Activated CD8-positive, alpha-beta memory T cell treated with anti-CD3 and anti-CD28 coated beads for 48 hours (primary cell): ENCODE data around the gene RICTOR.
"Not testable (repeated sequence)": the region's sequence is repeated elsewhere in the genome, so short reads cannot be mapped to it uniquely, and the experiment has no call there.

ENCODE experiments used
- DNase-seq, 3 experiments: peaks; one replicate each; pipeline ENCODE4 v3.0.0-alpha.2; 2020; ENCODE audit warnings: low read depth in 2 of 3, low spot score in 2 of 3

Gene RICTOR

GRCh38 chr5:39058178-39058921 lies 15.8 kb downstream of the RICTOR start:
- DNase-seq = no peak

- no peak for DNase-seq
Measured at GRCh38 chr5:39057734-39058133, 16.5 kb downstream of the RICTOR start.

- DNase-seq = no peak
Measured at GRCh38 chr5:39055768-39056398, 18.3 kb downstream of the RICTOR start.

GRCh38 chr5:39055027-39055767 lies 19.0 kb downstream of the RICTOR start:
- DNase-seq = no peak

GRCh38 chr5:39053189-39053588 lies 21.0 kb downstream of the RICTOR start:
- no peak for DNase-seq

GRCh38 chr5:39052141-39052540 lies 22.1 kb downstream of the RICTOR start:
- no peak for DNase-seq

- no peak for DNase-seq
Measured at GRCh38 chr5:39049315-39049714, 24.9 kb downstream of the RICTOR start.

GRCh38 chr5:39040875-39041274 lies 33.3 kb downstream of the RICTOR start:
- DNase-seq = no peak

- not testable (repeated sequence) for DNase-seq
Measured at GRCh38 chr5:39034493-39034892, 39.7 kb downstream of the RICTOR start.

- no peak for DNase-seq
Measured at GRCh38 chr5:39031041-39031440, 43.2 kb downstream of the RICTOR start.

- DNase-seq = no peak
Measured at GRCh38 chr5:39025456-39025855, 48.7 kb downstream of the RICTOR start.

- no peak for DNase-seq
Measured at GRCh38 chr5:39024884-39025283, 49.3 kb downstream of the RICTOR start.

GRCh38 chr5:39024005-39024404 lies 50.2 kb downstream of the RICTOR start:
- DNase-seq = no peak

- DNase-seq = no peak
Measured at GRCh38 chr5:39023121-39023520, 51.1 kb downstream of the RICTOR start.

GRCh38 chr5:39022151-39022550 lies 52.0 kb downstream of the RICTOR start:
- DNase-seq = no peak

GRCh38 chr5:39021413-39021812 lies 52.8 kb downstream of the RICTOR start:
- no peak for DNase-seq

- no peak for DNase-seq
Measured at GRCh38 chr5:39020458-39020857, 53.7 kb downstream of the RICTOR start.

- DNase-seq = no peak
Measured at GRCh38 chr5:39019254-39019653, 54.9 kb downstream of the RICTOR start.

GRCh38 chr5:39017504-39017903 lies 56.7 kb downstream of the RICTOR start:
- DNase-seq = no peak

GRCh38 chr5:39016587-39017275 lies 57.5 kb downstream of the RICTOR start:
- DNase-seq = no peak

- DNase-seq = no peak
Measured at GRCh38 chr5:39015743-39016586, 58.2 kb downstream of the RICTOR start.
